ENCODE measurements around the gene KRTAP10-2. TPM values are rescaled to one million over a fixed set of nuclear protein-coding genes. Genes with fewer than 3 reads are reported as not detected.
"Not testable (repeated sequence)": the region's sequence is repeated elsewhere in the genome, so short reads cannot be mapped to it uniquely, and the experiment has no call there.

KRTAP10-2 gene, protein sequence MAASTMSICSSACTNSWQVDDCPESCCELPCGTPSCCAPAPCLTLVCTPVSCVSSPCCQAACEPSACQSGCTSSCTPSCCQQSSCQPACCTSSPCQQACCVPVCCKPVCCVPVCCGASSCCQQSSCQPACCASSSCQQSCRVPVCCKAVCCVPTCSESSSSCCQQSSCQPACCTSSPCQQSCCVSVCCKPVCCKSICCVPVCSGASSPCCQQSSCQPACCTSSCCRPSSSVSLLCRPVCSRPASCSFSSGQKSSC
- total RNA-seq = not detected in 2 replicates

DNA sequence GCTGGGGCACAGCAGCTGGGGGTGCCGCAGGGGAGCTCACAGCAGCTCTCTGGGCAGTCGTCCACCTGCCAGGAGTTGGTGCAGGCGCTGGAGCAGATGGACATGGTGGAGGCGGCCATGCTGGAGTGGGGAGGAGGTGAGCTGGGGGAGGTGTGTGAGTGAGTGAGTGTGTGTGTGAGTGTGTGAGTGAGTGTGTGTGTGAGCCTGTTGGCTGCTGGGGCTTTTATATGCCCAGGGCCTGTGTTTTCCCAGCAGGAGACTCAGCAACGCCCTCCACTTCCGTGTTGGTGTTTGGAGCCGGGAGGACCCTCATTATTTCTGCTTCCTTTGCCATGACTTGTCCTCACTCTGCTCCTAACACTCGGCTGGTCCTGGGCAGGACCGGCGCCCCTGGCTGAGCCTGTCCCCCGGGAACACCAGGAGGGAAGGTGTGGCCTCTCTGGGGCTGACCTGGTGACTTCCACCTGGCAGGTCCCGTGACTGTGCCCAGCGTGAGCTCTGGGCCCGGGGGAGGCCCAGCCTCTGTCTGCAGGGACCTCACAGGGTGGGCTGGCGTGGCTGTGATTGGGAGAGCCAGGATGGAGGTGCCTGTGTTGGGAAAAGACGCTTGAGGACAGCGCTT, at the start of gene KRTAP10-2:
TSS of gene KRTAP10-2 (minus strand) at position 166 of the 622 bp plus-strand sequence. CDS start at position 119, 47 bp downstream.
- no peak for DNase-seq (ENCODE audit: low read depth in 2 of 2)

DNA sequence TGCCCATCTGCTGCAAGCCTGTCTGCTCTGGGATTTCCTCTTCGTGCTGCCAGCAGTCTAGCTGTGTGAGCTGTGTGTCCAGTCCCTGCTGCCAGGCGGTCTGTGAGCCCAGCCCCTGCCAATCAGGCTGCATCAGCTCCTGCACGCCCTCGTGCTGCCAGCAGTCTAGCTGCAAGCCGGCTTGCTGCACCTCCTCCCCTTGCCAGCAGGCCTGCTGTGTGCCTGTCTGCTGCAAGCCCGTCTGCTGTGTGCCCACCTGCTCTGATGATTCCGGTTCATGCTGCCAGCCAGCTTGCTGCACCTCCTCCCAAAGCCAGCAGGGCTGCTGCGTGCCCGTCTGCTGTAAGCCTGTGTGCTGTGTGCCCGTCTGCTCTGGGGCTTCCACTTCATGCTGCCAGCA, 49.8 kb upstream of the KRTAP10-2 start:
- not testable (repeated sequence) for DNase-seq (ENCODE audit: low read depth in 2 of 2)

DNA sequence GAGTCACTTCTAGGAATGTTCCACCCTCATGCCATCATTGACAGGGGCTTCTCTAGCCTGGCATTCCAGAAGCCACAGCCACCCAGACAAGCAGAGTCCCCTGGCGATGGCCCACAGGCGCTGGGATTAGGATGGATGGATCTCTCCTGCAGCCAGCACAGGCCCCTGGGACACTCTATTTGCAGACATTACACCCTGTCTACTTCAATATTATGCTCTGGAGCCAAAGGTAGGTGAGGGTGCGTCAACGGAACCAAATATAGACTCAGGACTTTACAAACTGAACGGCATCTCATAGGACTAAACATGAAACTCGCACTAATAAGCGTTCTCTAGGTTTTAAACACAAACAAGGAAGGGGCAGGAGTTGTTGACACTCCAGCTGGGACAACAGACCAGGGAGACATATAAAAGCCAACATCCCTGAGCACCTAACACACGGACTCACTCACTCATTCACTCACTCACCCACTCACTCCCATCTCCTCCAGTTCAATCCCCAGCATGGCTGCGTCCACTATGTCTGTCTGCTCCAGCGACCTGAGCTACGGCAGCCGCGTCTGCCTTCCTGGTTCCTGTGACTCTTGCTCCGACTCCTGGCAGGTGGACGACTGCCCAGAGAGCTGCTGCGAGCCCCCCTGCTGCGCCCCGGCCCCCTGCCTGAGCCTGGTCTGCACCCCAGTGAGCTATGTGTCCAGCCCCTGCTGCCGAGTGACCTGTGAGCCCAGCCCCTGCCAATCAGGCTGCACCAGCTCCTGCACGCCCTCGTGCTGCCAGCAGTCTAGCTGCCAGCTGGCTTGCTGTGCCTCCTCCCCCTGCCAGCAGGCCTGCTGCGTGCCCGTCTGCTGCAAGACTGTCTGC, 49.0 kb upstream of the KRTAP10-2 start, which contains the start of gene KRTAP10-7:
TSS of gene KRTAP10-7 (plus strand) at position 480 of the 861 bp plus-strand sequence. CDS start at position 505, 25 bp downstream.
- DNase-seq (ENCODE audit: low read depth in 2 of 2) = not testable (repeated sequence)

DNA sequence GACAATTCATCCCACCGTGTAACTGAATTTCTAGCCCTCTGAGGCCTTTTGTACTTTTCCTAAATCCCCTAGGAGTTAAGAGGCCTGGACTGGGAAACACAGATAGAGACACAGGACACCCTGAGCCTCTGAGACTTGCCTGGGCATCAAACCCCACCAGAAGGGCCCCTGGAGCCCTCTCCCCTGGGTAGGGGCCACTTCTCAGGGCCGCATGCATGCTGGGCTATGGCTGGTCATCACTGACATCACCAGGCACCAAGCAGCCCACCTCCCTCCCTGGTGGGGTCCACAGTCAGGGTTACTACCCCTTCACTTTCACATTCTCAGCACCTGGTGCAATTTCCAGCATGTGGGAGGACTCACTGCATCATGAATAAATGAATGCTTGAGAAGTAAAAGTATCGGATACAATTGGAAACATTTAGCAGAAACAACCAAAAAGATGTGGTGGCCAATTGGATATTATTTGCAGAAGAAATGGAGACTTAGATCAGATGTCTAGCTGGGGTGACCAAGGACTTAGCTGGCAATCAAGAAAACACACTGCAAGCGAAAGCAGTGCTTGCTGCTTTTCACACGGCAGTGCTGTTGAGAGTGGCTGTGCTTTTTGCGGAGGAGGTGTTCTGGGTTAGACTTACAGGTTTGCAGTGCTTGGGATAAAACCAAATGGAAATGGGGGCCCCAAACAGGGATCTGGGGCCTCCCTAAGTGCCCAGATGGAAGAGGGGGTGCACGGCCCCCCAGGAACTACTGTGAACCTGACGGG, 48.1 kb upstream of the KRTAP10-2 start:
- DNase-seq (ENCODE audit: low read depth in 2 of 2) = no peak

DNA sequence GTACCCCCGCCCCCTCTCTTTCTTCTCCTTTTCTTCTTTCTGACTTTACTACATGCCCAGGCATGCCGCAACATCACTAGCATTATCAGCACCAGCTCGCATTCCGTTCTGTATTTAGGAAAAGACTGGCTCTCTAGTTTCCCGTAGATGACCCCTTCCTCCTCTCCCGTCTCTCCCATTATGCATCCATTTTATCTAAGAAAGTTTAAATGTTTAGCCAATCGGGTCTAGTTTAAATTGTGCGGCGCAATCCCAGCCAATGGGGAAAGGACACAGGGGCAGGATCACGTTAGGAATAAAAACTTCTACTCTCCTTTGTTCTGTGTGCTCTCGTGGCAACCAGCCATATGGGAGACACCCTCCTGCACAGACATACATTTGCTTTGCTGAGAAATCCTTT, 46.8 kb upstream of the KRTAP10-2 start:
- DNase-seq (ENCODE audit: low read depth in 2 of 2) = no peak

DNA sequence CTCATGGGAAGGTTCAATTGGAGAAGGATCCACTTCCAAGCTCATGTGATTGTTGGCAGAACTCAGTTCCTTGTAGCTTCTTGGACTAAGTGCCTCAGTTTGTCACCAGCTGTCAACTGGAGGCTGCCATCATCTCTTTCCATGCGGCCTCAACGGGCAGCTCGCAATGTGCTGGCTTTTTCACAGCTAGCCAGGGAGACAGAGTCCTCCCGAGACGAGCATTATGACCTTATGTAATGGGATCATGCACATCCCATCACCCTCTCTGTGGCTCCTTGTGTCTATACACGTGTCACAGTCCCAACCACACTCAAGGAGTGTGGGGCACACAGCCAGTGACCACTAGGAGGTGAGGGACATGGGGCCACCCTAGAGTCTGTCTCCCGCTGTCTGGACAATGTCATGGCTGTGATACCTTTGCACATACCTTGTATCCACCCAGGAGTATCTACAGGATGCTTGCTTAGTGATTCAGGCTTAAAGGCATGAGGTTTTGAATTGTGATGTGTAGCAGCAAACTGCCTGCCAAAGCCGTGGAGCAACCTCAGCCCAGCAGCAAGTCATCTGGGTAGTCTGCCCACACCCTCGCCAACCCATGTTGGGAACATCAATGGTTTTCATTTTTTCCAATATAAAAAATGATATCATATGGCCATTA, 44.9 kb upstream of the KRTAP10-2 start:
- no peak for DNase-seq (ENCODE audit: low read depth in 2 of 2)

DNA sequence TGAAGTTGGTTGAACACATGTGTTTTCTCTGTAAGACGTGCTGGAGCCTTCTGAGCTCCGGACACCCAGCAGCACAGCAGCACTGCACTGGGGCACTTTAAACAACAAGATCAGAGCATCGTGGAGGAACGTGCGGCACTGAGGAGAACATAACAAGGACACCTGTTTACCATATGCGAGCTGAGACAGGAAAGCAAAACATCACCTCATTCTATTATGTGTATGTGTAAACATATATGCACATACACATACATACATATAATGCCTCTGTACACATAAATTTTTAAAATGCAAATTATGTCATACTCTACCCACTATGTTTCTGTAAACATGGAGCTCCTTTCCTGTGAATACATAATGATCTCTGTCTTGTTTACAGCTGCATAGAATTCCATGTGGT, 44.2 kb upstream of the KRTAP10-2 start:
- no peak for DNase-seq (ENCODE audit: low read depth in 2 of 2)

DNA sequence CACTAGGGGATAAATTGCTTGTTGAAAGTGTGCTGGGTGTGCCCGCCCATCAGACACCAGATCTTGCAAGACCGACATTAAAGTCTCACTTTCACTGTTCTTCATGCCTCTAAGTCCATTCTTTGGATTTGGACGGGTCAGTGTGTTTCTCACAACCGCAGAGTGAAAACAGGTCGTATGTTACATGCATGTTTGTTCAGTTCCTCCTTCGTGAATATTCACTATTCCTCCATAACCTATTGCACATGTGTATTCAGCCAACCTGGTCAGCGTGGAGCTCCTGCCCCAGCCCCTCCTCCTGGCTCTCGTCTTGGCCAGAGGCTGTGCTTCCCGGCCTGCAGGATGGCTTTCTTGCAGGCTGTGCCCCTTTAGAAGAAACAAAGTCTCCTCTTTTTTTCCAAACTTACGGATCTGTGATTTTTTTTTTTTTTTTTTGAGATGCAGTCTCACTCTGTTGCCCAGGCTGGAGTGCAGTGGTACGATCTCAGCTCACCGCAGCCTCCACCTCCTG, 43.2 kb upstream of the KRTAP10-2 start:
- DNase-seq (ENCODE audit: low read depth in 2 of 2) = no peak

DNA sequence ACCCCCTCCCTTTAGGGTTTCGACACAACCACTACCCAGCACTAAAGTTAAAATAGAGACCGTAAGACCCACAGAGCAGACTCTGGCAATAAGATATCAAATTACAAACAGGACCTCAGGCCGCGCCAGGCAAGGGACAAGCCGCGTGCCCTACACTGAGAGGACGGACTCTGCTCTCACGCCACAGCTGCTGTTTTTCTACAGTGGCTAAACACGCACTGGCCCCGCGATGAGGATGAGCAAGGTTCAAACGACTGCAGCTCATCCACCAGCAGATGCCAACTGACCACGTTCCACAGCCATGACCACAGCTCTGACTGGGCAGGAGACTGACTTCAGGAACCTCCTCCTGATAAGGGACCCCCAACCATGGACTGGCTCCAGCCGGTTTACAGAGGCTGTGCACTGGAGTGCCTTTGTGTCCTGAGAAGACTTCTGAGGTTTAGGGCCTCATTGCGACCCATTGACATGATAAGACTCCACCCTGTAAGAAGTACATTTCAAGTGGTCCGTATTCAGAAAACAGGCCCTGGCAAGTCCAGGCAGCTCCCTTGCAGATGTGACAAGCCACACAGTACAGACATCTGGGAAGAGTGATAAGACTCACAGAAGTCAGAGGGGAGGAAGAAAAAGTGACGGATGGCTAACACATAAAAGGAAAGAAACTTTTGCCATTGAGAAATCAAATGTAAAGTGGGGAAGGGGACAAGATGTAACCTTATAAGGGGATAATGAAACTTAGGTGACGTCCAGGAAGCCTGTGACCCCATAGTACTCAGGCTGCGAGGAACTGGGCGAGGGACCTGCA, 42.5 kb upstream of the KRTAP10-2 start:
- DNase-seq (ENCODE audit: low read depth in 2 of 2) = no peak

DNA sequence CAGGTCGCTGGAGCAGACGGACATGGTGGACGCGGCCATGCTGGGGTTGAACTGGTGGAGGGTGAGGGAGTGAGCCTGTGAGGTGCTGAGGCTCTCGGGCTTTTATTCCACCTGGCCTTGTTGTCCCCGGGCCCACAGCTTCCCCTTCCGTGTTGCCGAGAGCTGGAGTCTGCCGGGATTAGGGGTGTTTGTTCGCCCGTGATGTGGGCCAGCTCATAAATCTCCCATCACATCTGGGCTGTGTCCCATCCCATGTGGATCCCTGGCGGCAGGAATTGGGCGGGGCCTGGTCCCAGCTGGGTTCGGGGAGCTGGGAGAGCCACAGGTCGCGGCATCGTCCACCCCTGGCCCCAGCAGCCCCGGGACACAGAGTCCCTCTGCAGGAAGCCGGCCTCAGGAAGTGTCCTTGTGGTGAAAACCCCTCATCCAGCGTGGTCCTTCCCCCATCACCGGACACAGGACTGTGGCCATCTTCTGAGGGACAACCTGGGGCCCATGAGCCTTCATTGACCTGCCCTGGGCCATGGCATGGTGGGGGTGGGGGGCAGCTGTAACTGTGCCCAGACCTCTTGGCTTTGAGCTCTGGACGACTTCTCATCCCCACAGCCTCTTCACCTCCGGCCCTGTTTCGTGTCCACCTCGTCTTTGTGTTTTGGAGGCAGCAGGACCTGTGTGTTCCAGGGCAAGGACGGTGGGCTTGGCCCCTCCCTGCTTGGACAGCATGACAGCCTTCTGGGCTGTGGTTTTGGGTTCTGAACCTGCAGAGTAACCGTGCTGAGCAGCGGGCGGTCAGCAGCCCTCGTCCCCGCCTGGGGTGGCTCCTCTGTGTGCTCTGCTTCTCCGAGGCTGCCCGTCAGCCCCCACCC, 41.4 kb upstream of the KRTAP10-2 start, which contains the start of gene KRTAP10-6:
TSS of gene KRTAP10-6 (minus strand) at position 60 of the 866 bp plus-strand sequence. CDS start at position 39, 21 bp downstream.
- DNase-seq (ENCODE audit: low read depth in 2 of 2) = no peak

DNA sequence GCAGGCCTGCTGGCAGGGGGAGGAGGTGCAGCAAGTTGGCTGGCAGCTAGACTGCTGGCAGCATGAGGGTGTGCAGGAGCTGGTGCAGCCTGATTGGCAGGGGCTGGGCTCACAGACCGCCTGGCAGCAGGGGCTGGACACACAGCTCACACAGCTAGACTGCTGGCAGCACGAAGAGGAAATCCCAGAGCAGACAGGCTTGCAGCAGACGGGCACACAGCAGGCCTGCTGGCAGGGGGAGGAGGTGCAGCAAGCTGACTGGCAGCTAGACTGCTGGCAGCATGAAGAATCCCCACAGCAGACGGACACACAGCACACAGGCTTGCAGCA, 40.5 kb upstream of the KRTAP10-2 start:
- DNase-seq (ENCODE audit: low read depth in 2 of 2) = not testable (repeated sequence)

DNA sequence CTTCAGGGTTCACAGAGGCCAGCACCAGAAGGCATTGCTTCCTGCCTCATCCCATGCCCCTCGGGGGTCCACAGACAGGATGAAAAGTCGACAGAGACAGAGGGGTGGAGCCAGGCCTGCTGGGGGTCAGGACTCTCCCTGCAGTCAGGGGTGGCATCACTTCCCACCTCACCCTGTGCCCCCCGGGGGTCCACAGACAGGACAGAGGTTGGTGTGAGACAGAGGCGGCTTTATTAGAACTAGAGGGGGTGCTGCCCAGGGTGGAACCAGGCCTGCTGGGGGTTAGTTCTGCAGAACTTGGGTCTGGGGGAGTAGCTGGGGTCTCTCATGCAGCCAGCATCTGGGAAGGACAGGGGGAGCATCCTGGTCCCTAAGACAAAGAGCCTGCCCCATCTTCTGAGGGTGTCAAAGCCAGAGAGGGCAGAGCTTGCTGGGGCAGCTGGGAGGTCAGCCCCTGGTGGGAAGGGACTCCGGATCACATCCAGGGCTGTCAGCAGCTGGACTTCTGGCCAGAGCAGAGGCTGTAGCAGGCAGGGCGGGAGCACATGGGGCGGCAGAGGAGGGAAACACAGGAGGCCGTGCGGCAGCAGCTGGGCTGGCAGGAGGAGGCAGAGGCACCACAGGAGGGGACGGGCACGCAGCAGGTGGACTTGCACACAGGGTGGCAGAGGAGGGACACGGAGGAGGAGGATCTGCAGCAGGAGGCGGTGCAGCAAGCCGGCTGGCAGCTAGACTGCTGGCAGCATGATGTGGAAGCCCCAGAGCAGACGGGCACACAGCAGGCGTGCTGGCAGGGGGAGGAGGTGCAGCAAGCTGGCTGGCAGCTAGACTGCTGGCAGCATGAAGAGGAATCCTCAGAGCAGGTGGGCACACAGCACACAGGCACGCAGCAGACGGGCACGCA, 39.8 kb upstream of the KRTAP10-2 start:
- not testable (repeated sequence) for DNase-seq (ENCODE audit: low read depth in 2 of 2)

DNA sequence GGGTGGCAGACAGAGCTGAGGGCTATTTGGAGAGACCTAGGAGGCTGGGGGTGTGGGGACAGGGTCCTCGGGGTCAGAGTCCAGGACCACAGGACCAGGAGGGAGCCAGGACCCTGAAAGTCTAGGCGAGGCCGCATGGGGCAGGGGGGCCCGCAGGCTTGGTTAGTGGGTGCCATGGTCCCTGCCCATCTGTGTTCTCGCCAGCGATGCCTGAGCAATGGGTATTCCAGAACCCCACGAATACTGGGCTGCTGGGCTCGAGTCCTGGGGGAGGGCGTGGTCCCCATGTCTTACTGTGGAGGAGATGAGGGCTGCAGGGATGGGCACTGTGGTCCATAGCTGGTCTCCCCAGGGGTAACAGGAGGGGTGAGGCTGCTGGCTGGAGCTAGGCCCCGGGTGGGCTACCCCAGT, 39.0 kb upstream of the KRTAP10-2 start:
- DNase-seq (ENCODE audit: low read depth in 2 of 2) = no peak

DNA sequence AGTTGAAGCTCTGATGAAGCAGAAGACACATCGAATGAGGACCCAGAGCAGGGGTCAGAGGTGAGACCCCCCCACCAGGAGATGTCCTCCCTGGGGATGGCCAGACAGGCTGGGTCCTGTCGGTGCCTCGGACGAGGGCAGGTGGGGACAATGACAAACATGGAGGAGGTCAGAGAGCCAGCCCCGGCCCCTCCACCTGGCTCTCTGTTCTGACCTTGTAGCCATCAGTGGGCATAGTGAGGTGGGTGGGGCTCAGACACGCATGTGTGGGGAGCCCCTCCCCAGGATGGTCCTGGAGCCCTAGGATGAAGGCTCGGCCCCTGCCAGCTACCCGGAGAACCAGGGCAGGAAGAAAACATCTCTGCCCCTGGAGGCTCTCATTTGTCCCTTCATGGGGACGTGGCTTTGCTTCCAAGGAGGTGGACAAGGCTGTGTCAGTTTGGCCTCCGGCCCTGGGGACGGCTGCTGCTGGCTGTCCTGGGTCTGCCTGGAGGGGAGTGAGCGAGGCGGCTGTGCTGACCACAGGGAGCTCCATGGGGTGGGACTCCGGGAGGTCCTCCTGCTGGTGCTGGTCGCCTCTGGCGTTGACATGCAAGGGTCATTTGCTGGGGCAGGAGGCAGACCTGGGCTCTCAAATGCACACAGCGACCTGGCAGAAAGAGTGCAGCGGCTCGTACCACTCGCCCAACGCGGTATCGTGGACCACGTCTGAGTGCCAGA, 38.4 kb upstream of the KRTAP10-2 start:
- DNase-seq (ENCODE audit: low read depth in 2 of 2) = no peak

DNA sequence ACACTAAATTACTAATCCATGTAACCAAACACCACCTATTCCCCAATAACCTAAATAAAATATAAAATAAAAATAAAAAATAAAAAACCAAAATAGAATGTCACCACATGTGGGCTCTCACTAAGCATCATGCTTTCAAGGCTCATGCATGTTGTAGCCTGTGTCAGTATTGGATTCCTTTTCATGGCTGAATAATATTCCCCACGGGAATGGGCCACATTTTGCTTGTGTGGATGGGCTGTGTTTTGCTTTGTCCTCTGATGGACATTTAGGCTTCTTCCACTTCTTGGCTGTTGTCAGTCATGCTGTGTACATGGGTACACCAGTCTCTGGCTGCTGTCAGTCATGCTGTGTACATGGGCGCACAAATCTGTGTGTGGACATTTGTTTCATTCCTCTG, 37.8 kb upstream of the KRTAP10-2 start:
- DNase-seq (ENCODE audit: low read depth in 2 of 2) = no peak

DNA sequence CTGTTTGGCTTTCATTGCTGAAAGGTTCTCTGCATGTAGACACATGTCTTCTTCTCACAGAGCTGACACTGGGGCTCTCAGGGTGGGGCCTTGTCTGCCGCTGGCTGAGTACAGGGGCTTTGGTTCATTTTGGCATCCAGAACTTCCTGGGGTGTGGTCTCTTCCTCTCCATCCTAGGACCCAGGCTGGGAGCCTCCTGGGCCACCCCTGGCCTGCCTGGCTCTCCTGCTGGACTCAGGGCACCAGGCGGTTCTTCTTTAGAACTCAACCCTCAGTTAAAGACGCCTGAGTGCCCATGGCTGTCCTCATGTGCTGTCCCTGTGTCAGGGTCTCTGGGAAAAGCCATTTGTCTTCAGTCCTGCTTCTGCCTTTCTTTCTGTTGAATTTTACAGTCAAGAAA, 34.6 kb upstream of the KRTAP10-2 start:
- DNase-seq (ENCODE audit: low read depth in 2 of 2) = no peak

DNA sequence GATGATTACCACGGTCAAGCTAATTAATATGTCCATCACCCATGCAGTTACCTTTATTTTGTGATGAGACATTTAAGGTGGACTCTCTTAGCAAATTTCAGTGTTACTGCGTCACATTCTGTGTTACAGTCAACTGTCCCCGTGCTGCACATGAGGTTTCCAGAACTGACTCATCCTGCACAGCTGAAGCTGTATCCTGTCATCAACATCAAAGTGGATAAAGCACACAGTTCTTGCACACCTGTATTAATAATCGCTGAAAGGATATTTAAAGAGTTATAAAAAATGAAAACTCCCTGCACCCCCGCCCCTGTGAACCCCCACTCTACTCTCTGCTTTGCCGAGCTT, 32.5 kb upstream of the KRTAP10-2 start:
- no peak for DNase-seq (ENCODE audit: low read depth in 2 of 2)

Data from dermis microvascular lymphatic vessel endothelial cell (primary cell).